IMR-90 (cell line): ENCODE data around the gene TBC1D24. TPM values are rescaled to one million over a fixed set of nuclear protein-coding genes. Genes with fewer than 3 reads are reported as not detected.

Experiments used
- ATAC-seq: fragments of 200-7000 bp; cut with Tn5 transposase; 2 replicates; pipeline ENCODE4 v1.9.1; 2020; ENCODE audit warnings: low read depth, mild to moderate bottlenecking, moderate library complexity
- BruUV-seq: library from RNA; stranded (reverse); fragments of 400-500 nt; replicated peaks from 2 replicates; lab custom pipeline; 2021; lab: Mats Ljungman, UMichigan
- CTCF ChIA-PET: fragments of 300-600 bp; formaldehyde crosslinking; extraction: SDS; loops from one replicate; lab custom pipeline; 2021; ENCODE audit warnings: antibody characterized with exemption; lab: Yijun Ruan, JAX
- POLR2A ChIA-PET: fragments of 300-600 bp; sonication (Branson Sonifier 250); formaldehyde crosslinking; loops from one replicate; lab custom pipeline; 2022; ENCODE audit warnings: antibody characterized with exemption; ENCODE audit not compliant: unreplicated experiment; lab: Charles Lee
- DNase-seq: peaks from one replicate; pipeline ENCODE4 v3.0.0; 2013
- H2AFZ ChIP-seq: replicated peaks from 2 replicates; pipeline ENCODE3; 2013; ENCODE audit warnings: low read length, mild to moderate bottlenecking; ENCODE audit not compliant: poor library complexity
- H2AK5ac ChIP-seq: 2 replicates; pipeline ENCODE4 v1.6.1; 2013; ENCODE audit warnings: low read depth, low read length, inconsistent platforms
- H2AK9ac ChIP-seq: replicated peaks from 2 replicates; pipeline ENCODE3; 2013; ENCODE audit warnings: mild to moderate bottlenecking, low read depth, low read length, moderate library complexity; ENCODE audit not compliant: poor library complexity
- H2BK120ac ChIP-seq: 2 replicates; pipeline ENCODE4 v1.6.1; 2013; ENCODE audit warnings: low read depth, low read length, inconsistent platforms
- H2BK15ac ChIP-seq: 3 replicates; pipeline ENCODE4 v1.6.1; 2013; ENCODE audit warnings: low read depth, low read length, inconsistent platforms
- H2BK20ac ChIP-seq: 2 replicates; pipeline ENCODE4 v1.6.1; 2013; ENCODE audit warnings: low read depth, mild to moderate bottlenecking, inconsistent platforms, low read length, moderate library complexity
- H2BK5ac ChIP-seq: 2 replicates; pipeline ENCODE4 v1.6.1; 2013; ENCODE audit warnings: mild to moderate bottlenecking, low read depth, low read length, inconsistent platforms; ENCODE audit not compliant: poor library complexity, severe bottlenecking
- H3K14ac ChIP-seq: replicated peaks from 2 replicates; pipeline ENCODE4 v1.6.1; 2013; ENCODE audit warnings: low read depth, low read length, inconsistent platforms
- H3K18ac ChIP-seq: 2 replicates; pipeline ENCODE4 v1.6.1; 2013; ENCODE audit warnings: low read depth, low read length, control low read depth
- H3K23ac ChIP-seq: 2 replicates; pipeline ENCODE4 v1.6.1; 2013; ENCODE audit warnings: low read depth, low read length, inconsistent platforms
- H3K27ac ChIP-seq: 2 replicates; pipeline ENCODE4 v1.5.1; 2013; ENCODE audit warnings: mild to moderate bottlenecking, control low read depth, low read length; ENCODE audit not compliant: insufficient read depth
- H3K27me3 ChIP-seq: 2 replicates; pipeline ENCODE4 v1.6.1; 2013; ENCODE audit warnings: low read length; ENCODE audit not compliant: control insufficient read depth, insufficient read depth
- H3K36me3 ChIP-seq: 2 replicates; pipeline ENCODE4 v1.6.1; 2013; ENCODE audit warnings: low read length, mixed read lengths; ENCODE audit not compliant: control insufficient read depth, insufficient read depth
- H3K4ac ChIP-seq: 2 replicates; pipeline ENCODE4 v1.6.1; 2013; ENCODE audit warnings: low read depth, low read length, inconsistent platforms
- H3K4me1 ChIP-seq: 2 replicates; pipeline ENCODE4 v1.6.1; 2013; ENCODE audit warnings: low read length, mixed read lengths; ENCODE audit not compliant: control insufficient read depth, insufficient read depth
- H3K4me2 ChIP-seq: 2 replicates; pipeline ENCODE4 v1.6.1; 2013; ENCODE audit warnings: low read depth, mild to moderate bottlenecking, control low read depth, low read length, moderate library complexity
- H3K4me3 ChIP-seq: 2 replicates; pipeline ENCODE4 v1.5.1; 2013; ENCODE audit warnings: low read depth, mild to moderate bottlenecking, control low read depth, low read length, moderate library complexity; ENCODE audit not compliant: insufficient read depth
- H3K56ac ChIP-seq: 2 replicates; pipeline ENCODE4 v1.6.1; 2013; ENCODE audit warnings: low read length, inconsistent platforms; ENCODE audit not compliant: insufficient read depth; ENCODE audit errors: extremely low read depth
- H3K79me1 ChIP-seq, 2 experiments: 2 replicates each; pipeline ENCODE4 v1.6.1; 2013; ENCODE audit warnings: low read length in 2 of 2, inconsistent platforms in 1 of 2, low read depth in 1 of 2
- H3K9ac ChIP-seq: 2 replicates; pipeline ENCODE4 v1.6.1; 2013; ENCODE audit warnings: low read depth, low read length, control low read depth
- H3K9me1 ChIP-seq: 2 replicates; pipeline ENCODE4 v1.6.1; 2013; ENCODE audit warnings: low read length, inconsistent platforms; ENCODE audit not compliant: insufficient read depth
- H3K9me3 ChIP-seq: 2 replicates; pipeline ENCODE4 v1.6.1; 2013; ENCODE audit warnings: low read length; ENCODE audit not compliant: control insufficient read depth, insufficient read depth
- H4K20me1 ChIP-seq: 2 replicates; pipeline ENCODE4 v1.6.1; 2013; ENCODE audit warnings: low read length, inconsistent platforms; ENCODE audit not compliant: insufficient read depth
- H4K5ac ChIP-seq: 2 replicates; pipeline ENCODE4 v1.6.1; 2013; ENCODE audit warnings: mild to moderate bottlenecking, low read depth, low read length, control low read depth
- H4K8ac ChIP-seq, 2 experiments: 2 replicates each; pipeline ENCODE4 v1.6.1; 2013; ENCODE audit warnings: low read depth in 2 of 2, low read length in 2 of 2, control low read depth in 1 of 2, inconsistent platforms in 1 of 2
- H4K91ac ChIP-seq: 2 replicates; pipeline ENCODE4 v1.6.1; 2013; ENCODE audit warnings: low read depth, low read length, inconsistent platforms; ENCODE audit not compliant: insufficient read depth
- BHLHE40 ChIP-seq: fragments of 150-350 bp; IDR thresholded peaks from 2 replicates; pipeline ENCODE4 v1.6.1; 2016; ENCODE audit warnings: mild to moderate bottlenecking, low read depth, low read length
- CEBPB ChIP-seq: IDR thresholded peaks from 2 replicates; pipeline ENCODE4 v1.6.1; 2012; ENCODE audit warnings: low read depth, low read length, improper control_type of control experiment
- CHD1 ChIP-seq: IDR thresholded peaks from 2 replicates; pipeline ENCODE4 v1.6.1; 2012; ENCODE audit warnings: low read depth, low read length, improper control_type of control experiment
- CTCF ChIP-seq: conservative IDR thresholded peaks from 2 replicates; pipeline ENCODE4 v1.5.1; 2012; ENCODE audit warnings: mild to moderate bottlenecking, low read depth, low read length, improper control_type of control experiment
- ELK1 ChIP-seq: fragments of 150-350 bp; IDR thresholded peaks from 2 replicates; pipeline ENCODE4 v1.6.1; 2016; ENCODE audit warnings: low read depth, mild to moderate bottlenecking, low read length, moderate library complexity, borderline replicate concordance
- FOS ChIP-seq: fragments of 150-350 bp; IDR thresholded peaks from 2 replicates; pipeline ENCODE4 v1.6.1; 2016; ENCODE audit warnings: low read depth, low read length
- MAFK ChIP-seq: IDR thresholded peaks from 2 replicates; pipeline ENCODE4 v1.6.1; 2012; ENCODE audit warnings: low read depth, low read length, improper control_type of control experiment
- MAZ ChIP-seq: IDR thresholded peaks from 2 replicates; pipeline ENCODE4 v1.6.1; 2012; ENCODE audit warnings: low read depth, mild to moderate bottlenecking, low read length, improper control_type of control experiment, moderate library complexity, borderline replicate concordance
- RAD21 ChIP-seq: IDR thresholded peaks from 2 replicates; pipeline ENCODE4 v1.6.1; 2012; ENCODE audit warnings: low read length, improper control_type of control experiment
- RCOR1 ChIP-seq: IDR thresholded peaks from 2 replicates; pipeline ENCODE4 v1.6.1; 2012; ENCODE audit warnings: mild to moderate bottlenecking, low read length, improper control_type of control experiment; ENCODE audit not compliant: insufficient replicate concordance
- RFX5 ChIP-seq: IDR thresholded peaks from 2 replicates; pipeline ENCODE4 v1.8.0; 2012; ENCODE audit warnings: low read depth, mild to moderate bottlenecking, low read length, moderate library complexity
- WGBS, 2 experiments: methylation state at CpG; one replicate each; pipeline versions ENCODE4 v1.1.5 to v1.1.7; 2013; ENCODE audit warnings: missing lambda C conversion rate in 2 of 2; ENCODE audit not compliant: insufficient read length in 1 of 2; ENCODE audit errors: extremely low coverage in 2 of 2; 5-methylcytosine and 5-hydroxymethylcytosine counted together
- dilution Hi-C: fragments of 300-500 bp; cut with HindIII; formaldehyde crosslinking; loops from one replicate; pipeline ENCODE4 v1.14.3; 2018; ENCODE audit warnings: low sequenced_read_pairs; ENCODE audit not compliant: unreplicated experiment
- in situ Hi-C: fragments of 300-500 bp; cut with MboI; formaldehyde crosslinking; loops from 3 replicates; pipeline ENCODE4 v1.14.3; 2019; ENCODE audit warnings: low sequenced_read_pairs, inconsistent platforms, mixed read lengths
- intact Hi-C: fragments of 100-400 bp; cut with micrococcal nuclease; formaldehyde crosslinking; loops from 2 replicates; pipeline ENCODE4 v1.10.0; 2022
- polyA plus RNA-seq, 3 experiments: library from polyadenylated mRNA; depleted of rRNA; stranded (reverse); fragments of >200 nt; gene quantifications; 2 replicates each; pipeline ENCODE4 v1.2.3, GENCODE V29; 2012; ENCODE audit warnings: low replicate concordance in 1 of 3
- total RNA-seq: library from RNA; depleted of rRNA; stranded (reverse); fragments of >200 nt; gene quantifications from 2 replicates; pipeline ENCODE4 v1.2.3, GENCODE V29; 2012

Gene TBC1D24
- total and polyA plus RNA-seq, 2 of the 4 experiments (the other 2 are of a cell fraction), result 7.5 to 13.4 TPM

GRCh38 chr16:2535625-2536013 is 60.7 kb downstream of the TBC1D24 start:
- ChIA-PET CTCF (interaction anchor here (0.6 kb wide), 1 partner anchor 32 kb away, joined by 3 read pairs; no protein-coding TSS in a partner anchor), POLR2A (interaction anchor here (0.6 kb wide), 1 partner anchor 9 kb away, joined by 6 read pairs; no protein-coding TSS in a partner anchor)
- ATAC-seq (no peak), DNase-seq (peak; percentile 93)
- H3K79me1 ChIP-seq, result peaks cover 0 to 30% of the 10 kb centered on the region in 2 experiments; a peak in 3 of 4 replicates
- peak overlapping the region; percentile 78; the same call in 1 of the 2 replicates for H3K14ac ChIP-seq
- peaks cover 21% of the 10 kb centered on the region for H3K4me1 ChIP-seq
- 0 out of 2 replicates have a peak overlapping the region, but pooled peaks have one; percentile 22 for H3K4me2 ChIP-seq
- H3K4ac ChIP-seq, result peak overlapping the region; percentile 83
- H3K18ac ChIP-seq, result peak overlapping the region; percentile 10; the same call in 1 of the 2 replicates
- peak overlapping the region; percentile 49; the same call in 1 of the 2 replicates for H2BK20ac ChIP-seq
- peak overlapping the region; percentile 55 for H4K5ac ChIP-seq
- H4K8ac ChIP-seq, result peak overlapping the region; percentile 39 to 64; a peak in 3 of 4 replicates
- H3K23ac ChIP-seq, result peak overlapping the region; percentile 16
- H3K27ac ChIP-seq, result peak overlapping the region; percentile 65; the same call in 1 of the 2 replicates
- TF ChIP-seq MAFK, result no peak
- TF ChIP-seq BHLHE40, result no peak
- no peak for TF ChIP-seq ELK1
- TF ChIP-seq RAD21, result no peak
- TF ChIP-seq RCOR1, result no peak
- TF ChIP-seq CEBPB, result no peak
- no peak for TF ChIP-seq RFX5
- TF ChIP-seq CHD1, result no peak
- TF ChIP-seq FOS, result no peak
- TF ChIP-seq CTCF, result no peak
- no peak for TF ChIP-seq MAZ
- H2BK5ac ChIP-seq, result peak overlapping the region; percentile 66
- H3K27me3 ChIP-seq, result no peaks in the 10 kb centered on the region
- H2BK15ac ChIP-seq, result no peak overlapping the region; the same call in 2 of the 3 replicates
- peak overlapping the region; percentile 85 for H2AK9ac ChIP-seq
- intact Hi-C loops (no loop called here), dilution Hi-C loops (no loop called here), in situ Hi-C loops (no loop called here)
- H3K9me1 ChIP-seq, result peaks cover 18% of the 10 kb centered on the region
- 18% methylated on average over 2 of the region's 9 CpGs; no CpG with 5 or more reads in 1 of the 2 experiments for WGBS, 2 experiments
- peak overlapping the region; percentile 94; the same call in 1 of the 2 replicates for H2AK5ac ChIP-seq
- peak overlapping the region; percentile 71 for H2AFZ ChIP-seq
- no peak overlapping the region for H3K9ac ChIP-seq
- no peaks in the 10 kb centered on the region for H3K9me3 ChIP-seq
- peaks cover 21% of the 10 kb centered on the region for H4K20me1 ChIP-seq
- no TSS peak for BruUV-seq
- H3K4me3 ChIP-seq, result no peak overlapping the region
- peak overlapping the region; percentile 48 for H4K91ac ChIP-seq
- H3K56ac ChIP-seq, result no peak overlapping the region
- peaks cover 2% of the 10 kb centered on the region; the same call in 1 of the 2 replicates for H3K36me3 ChIP-seq
- peak overlapping the region; percentile 46 for H2BK120ac ChIP-seq
